T-helper 22 cell (primary cell): ENCODE data around the gene FXYD4.
"Not testable (repeated sequence)": the region's sequence is repeated elsewhere in the genome, so short reads cannot be mapped to it uniquely, and the experiment has no call there.

Experiments
- DNase-seq: peaks from one replicate; pipeline ENCODE4 v3.0.0-alpha.2; 2020; ENCODE audit warnings: low read depth

Gene FXYD4

GRCh38 chr10:43419997-43420368 lies 48.5 kb downstream of the FXYD4 start:
- no peak for DNase-seq

GRCh38 chr10:43420369-43421200 lies 49.1 kb downstream of the FXYD4 start:
- peak; percentile 78 for DNase-seq

GRCh38 chr10:43421201-43421507 lies 49.7 kb downstream of the FXYD4 start:
- DNase-seq: no peak

- no peak for DNase-seq
These were observed 50.1 kb downstream of the FXYD4 start for GRCh38 chr10:43421519-43421918.

GRCh38 chr10:43421944-43422343 lies 50.5 kb downstream of the FXYD4 start:
- DNase-seq: not testable (repeated sequence)

GRCh38 chr10:43424416-43424815 lies 53.0 kb downstream of the FXYD4 start:
- no peak for DNase-seq
